Panc1 (cell line): ENCODE results near the gene MLH3. TPM values are rescaled to one million over a fixed set of nuclear protein-coding genes. Genes with fewer than 3 reads are reported as not detected.

Experiments
- ATAC-seq: fragments of 200-7000 bp; cut with Tn5 transposase; 2 replicates; pipeline ENCODE4 v1.9.1; 2020; ENCODE audit warnings: mild to moderate bottlenecking, moderate library complexity
- BruUV-seq: library from RNA; stranded (reverse); fragments of 400-500 nt; replicated peaks from 2 replicates; lab custom pipeline; 2021; lab: Mats Ljungman, UMichigan
- CTCF ChIA-PET: fragments of 300-600 bp; sonication (Branson Sonifier 250); formaldehyde crosslinking; loops from one replicate; lab custom pipeline; 2022; ENCODE audit warnings: antibody characterized with exemption; lab: Charles Lee
- POLR2A ChIA-PET: fragments of 300-600 bp; sonication (Branson Sonifier 250); formaldehyde crosslinking; loops from one replicate; lab custom pipeline; 2022; ENCODE audit warnings: antibody characterized with exemption; lab: Charles Lee
- DNase-seq: peaks from one replicate; pipeline ENCODE4 v3.0.0-alpha.2; 2010; ENCODE audit warnings: low read depth, low spot score
- H3K27ac ChIP-seq: 2 replicates; pipeline ENCODE4 v1.5.1; 2011; ENCODE audit warnings: mild to moderate bottlenecking, low read length, inconsistent platforms
- H3K27me3 ChIP-seq: fragments of 200-500 bp; sonication (Bioruptor generic); 2 replicates; pipeline ENCODE4 v1.6.0; 2014; ENCODE audit warnings: low read length, inconsistent platforms; ENCODE audit not compliant: control insufficient read depth, insufficient read depth
- H3K36me3 ChIP-seq: fragments of 200-500 bp; sonication (Bioruptor generic); 2 replicates; pipeline ENCODE4 v1.5.1; 2014; ENCODE audit warnings: inconsistent platforms, mild to moderate bottlenecking, low read length, moderate library complexity; ENCODE audit not compliant: control insufficient read depth, insufficient read depth
- H3K4me1 ChIP-seq: 2 replicates; pipeline ENCODE4 v1.5.1; 2011; ENCODE audit warnings: inconsistent platforms, mild to moderate bottlenecking, low read length, moderate library complexity; ENCODE audit not compliant: control insufficient read depth, insufficient read depth
- H3K4me3 ChIP-seq, 2 experiments: 2 replicates each; pipeline ENCODE4 v1.5.1; 2011 to 2012; ENCODE audit warnings: low read depth in 2 of 2, low read length in 2 of 2, mild to moderate bottlenecking in 2 of 2, inconsistent platforms in 1 of 2, moderate library complexity in 1 of 2
- H3K9me3 ChIP-seq: fragments of 200-500 bp; sonication (Bioruptor generic); 2 replicates; pipeline ENCODE4 v1.5.1; 2014; ENCODE audit warnings: low read depth, mild to moderate bottlenecking, inconsistent platforms, low read length, moderate library complexity; ENCODE audit not compliant: control insufficient read depth, insufficient read depth
- CTCF ChIP-seq: fragments of 450-650 bp; IDR thresholded peaks from 2 replicates; pipeline ENCODE4 v1.5.1; 2017; ENCODE audit warnings: mild to moderate bottlenecking
- POLR2AphosphoS5 ChIP-seq: IDR thresholded peaks from 2 replicates; pipeline ENCODE4 v1.6.1; 2012; ENCODE audit warnings: mild to moderate bottlenecking, low read depth, low read length, moderate library complexity
- REST ChIP-seq, 2 experiments: IDR thresholded peaks; 2 replicates each; pipeline ENCODE4 v1.6.1; 2011 to 2012; ENCODE audit warnings: low read depth in 2 of 2, control low read depth in 1 of 2, low read length in 1 of 2, mild to moderate bottlenecking in 1 of 2, moderate library complexity in 1 of 2; ENCODE audit not compliant: insufficient read depth in 1 of 2
- SIN3A ChIP-seq: IDR thresholded peaks from 2 replicates; pipeline ENCODE4 v1.6.1; 2012; ENCODE audit warnings: low read depth, mild to moderate bottlenecking, low read length, moderate library complexity, borderline replicate concordance; ENCODE audit not compliant: insufficient read depth
- TCF7L2 ChIP-seq: IDR thresholded peaks from 2 replicates; pipeline ENCODE4 v1.6.1; 2011; ENCODE audit warnings: mild to moderate bottlenecking, low read depth, low read length, inconsistent platforms
- in situ Hi-C: cut with HindIII; loops from 2 replicates; pipeline ENCODE4 v1.10.0; 2016; ENCODE audit warnings: low sequenced_read_pairs, low pct_unique_long_range_greater_than_20kb
- intact Hi-C: fragments of 100-400 bp; cut with micrococcal nuclease; formaldehyde crosslinking; loops from one replicate; pipeline ENCODE4 v1.10.0; 2022; ENCODE audit not compliant: unreplicated experiment
- total RNA-seq: library from RNA; stranded (reverse); gene quantifications from one replicate; pipeline ENCODE4 v1.2.1, GENCODE V29; 2021; ENCODE audit not compliant: unreplicated experiment

Gene MLH3
- total RNA-seq, 1 experiment from 2014 or later = 17.0 TPM

GRCh38 chr14:75063013-75063412, 11.7 kb upstream of the MLH3 start:
- H3K36me3 ChIP-seq = peaks cover 2% of the 10 kb centered on the region
- in situ Hi-C loops (no loop called here), intact Hi-C loops (no loop called here)
- peaks cover 12% of the 10 kb centered on the region for H3K4me1 ChIP-seq
- DNase-seq (no peak), ATAC-seq (no peak)
- H3K27ac ChIP-seq = peak overlapping the region; percentile 92
- ChIA-PET CTCF (no interaction called here), POLR2A (no interaction called here)
- H3K27me3 ChIP-seq = no peaks in the 10 kb centered on the region
- BruUV-seq = TSS peak; percentile 63
- no peaks in the 10 kb centered on the region for H3K9me3 ChIP-seq
- no peak for TF ChIP-seq TCF7L2
- no peak for TF ChIP-seq POLR2AphosphoS5
- TF ChIP-seq CTCF = no peak
- TF ChIP-seq SIN3A = no peak
- no peak for TF ChIP-seq REST (IDR thresholded peaks at IDR 0.05; ENCODE audit: insufficient read depth in 1 of 2, low read depth in 2 of 2, low read length in 1 of 2)
- H3K4me3 ChIP-seq = peak overlapping the region; percentile 85

- Histone ChIP-seq H3K27ac (no peak overlapping the region), H3K9me3 (no peaks in the 10 kb centered on the region), H3K36me3 (peaks cover 2% of the 10 kb centered on the region), H3K27me3 (no peaks in the 10 kb centered on the region), H3K4me3 (no peak overlapping the region), H3K4me1 (peaks cover 10% of the 10 kb centered on the region)
- ATAC-seq (no peak), DNase-seq (no peak)
- BruUV-seq = no TSS peak
- CTCF ChIA-PET = no interaction called here
- intact Hi-C loops = no loop called here
- POLR2A ChIA-PET = no interaction called here
- no peak for TF ChIP-seq CTCF
- TF ChIP-seq REST (IDR thresholded peaks at IDR 0.05; ENCODE audit: insufficient read depth in 1 of 2, low read depth in 2 of 2, low read length in 1 of 2) = no peak
- TF ChIP-seq TCF7L2 = no peak
- TF ChIP-seq SIN3A = no peak
- no peak for TF ChIP-seq POLR2AphosphoS5
- in situ Hi-C loops = no loop called here
Measured at GRCh38 chr14:75060420-75060819, 9.2 kb upstream of the MLH3 start.
